Psoas muscle (tissue), 8 donors: ENCODE data around the gene CMTM2. TPM values are rescaled to one million over a fixed set of nuclear protein-coding genes. Genes with fewer than 3 reads are reported as not detected.

Experiments
- ATAC-seq, 4 donors: fragments of 200-7000 bp; cut with Tn5 transposase; one replicate each; pipeline ENCODE4 v1.9.1; 2020; ENCODE audit warnings: moderate library complexity in 3 of 4, mild to moderate bottlenecking in 2 of 4
- DNase-seq, 2 donors: peaks; one replicate each; pipeline ENCODE4 v3.0.0-alpha.2; 2020
- H3K27ac ChIP-seq: fragments of 200-600 bp; one replicate; pipeline ENCODE4 v1.8.0; 2022
- H3K27me3 ChIP-seq, 3 donors: fragments of 200-600 bp in 1 of 3; one replicate each; pipeline versions ENCODE4 v1.6.1 to v1.8.0; 2013 to 2022; ENCODE audit warnings: low read length in 2 of 3, mild to moderate bottlenecking in 2 of 3, moderate library complexity in 1 of 3; ENCODE audit not compliant: insufficient read depth in 3 of 3
- H3K36me3 ChIP-seq, 2 donors: fragments of 200-600 bp in 1 of 2; one replicate each; pipeline versions ENCODE4 v1.6.1 to v1.8.0; 2013 to 2022; ENCODE audit warnings: low read depth in 1 of 2, mild to moderate bottlenecking in 1 of 2, moderate library complexity in 1 of 2; ENCODE audit not compliant: insufficient read depth in 1 of 2
- H3K4me1 ChIP-seq: fragments of 200-600 bp; one replicate; pipeline ENCODE4 v1.8.0; 2022
- H3K4me3 ChIP-seq: fragments of 200-600 bp; one replicate; pipeline ENCODE4 v1.8.0; 2022; ENCODE audit warnings: mild to moderate bottlenecking
- H3K9me3 ChIP-seq: fragments of 200-600 bp; one replicate; pipeline ENCODE4 v1.8.0; 2022
- WGBS, 3 donors: extraction: QIAGEN DNeasy Blood & Tissue Kit; methylation state at CpG; one replicate each; pipeline versions ENCODE4 v1.1.6 to v1.1.7; 2013; 5-methylcytosine and 5-hydroxymethylcytosine counted together
- intact Hi-C, 2 donors: fragments of 100-400 bp; cut with DNase I; formaldehyde crosslinking; loops; one replicate each; pipeline versions ENCODE4 v1.11.0 to v1.14.2; 2022
- polyA plus RNA-seq, 3 donors: library from polyadenylated mRNA; stranded (reverse); fragments of 200-250 nt; gene quantifications; one replicate each; pipeline ENCODE4 v1.2.3, GENCODE V29; 2013
- total RNA-seq, 4 donors: library from RNA; stranded (reverse); fragmentation: NEBNext Ultra II Directional in 2 of 4; extraction: Animal tissue kit (Norgen Biotek cat#: 25700) in 2 of 4; gene quantifications; one replicate each; pipeline versions ENCODE4 v1.2.1 to v1.2.4, GENCODE V29; 2021 to 2023
- TF ChIP-seq, protein P1 (sequence below): fragments of 200-600 bp; IDR thresholded peaks from one replicate; pipeline ENCODE4 v1.8.0; 2022; ENCODE audit warnings: antibody characterized with exemption
- donor health status: healthy with polysubstance abuse.
- donor health status: DM: no; HTN: no; CAD: no; lungs with moderate emphysema.
- donor health status: Bipolar disorder and iron deficiency.
- donor health status: healthy.
- donor health status: DM: yes; HTN: yes; CAD: no.
- donor health status: DM: no; HTN: no; CAD: no.
- donor health status: DM: no; HTN: no; CAD: no.
- donor health status: DM: yes; HTN: yes; CAD: no.

Gene CMTM2
- total and polyA plus RNA-seq, 7 donors, result 0.17 TPM; not detected in 6

DNA sequence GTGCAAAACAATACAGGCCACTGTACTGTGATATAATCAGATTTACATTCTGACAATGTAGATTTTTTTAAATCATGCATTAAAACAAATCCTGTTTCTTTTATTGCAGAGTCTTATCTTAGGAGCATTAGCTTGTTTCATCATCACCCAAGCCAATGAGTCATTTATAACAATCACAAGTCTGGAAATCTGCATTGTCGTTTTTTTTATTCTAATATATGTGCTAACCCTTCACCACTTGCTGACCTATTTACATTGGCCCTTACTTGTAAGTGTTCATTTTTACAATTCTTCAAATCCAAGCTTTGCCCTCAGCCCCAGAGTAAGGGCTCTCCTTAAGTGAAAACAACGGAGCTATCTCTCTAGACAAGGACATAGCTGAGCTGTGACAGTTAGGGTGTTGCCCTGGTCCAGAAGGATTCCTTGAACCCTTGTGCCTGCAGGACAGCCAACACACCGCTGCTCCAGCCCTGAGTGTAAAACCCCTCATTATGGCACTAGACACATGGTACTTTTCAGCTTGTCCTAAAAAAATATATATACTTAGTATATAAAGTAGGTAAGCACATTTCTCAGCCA is 9.3 kb upstream of the CMTM2 start:
- H3K27me3 ChIP-seq, result peaks cover 0 to 4% (median 0%) of the 10 kb centered on the region in 3 donors
- H3K9me3 ChIP-seq, result no peaks in the 10 kb centered on the region
- no peak overlapping the region for H3K27ac ChIP-seq
- WGBS, 3 donors, result 80 to 88% (median 85%) methylated on average over 3 of the region's 3 CpGs
- DNase-seq, result no peak
- no peaks in the 10 kb centered on the region for H3K36me3 ChIP-seq
- H3K4me1 ChIP-seq, result no peaks in the 10 kb centered on the region
- no peak overlapping the region for H3K4me3 ChIP-seq
- no peak for ATAC-seq
- intact Hi-C loops, result no loop called here
- TF ChIP-seq, protein P1, sequence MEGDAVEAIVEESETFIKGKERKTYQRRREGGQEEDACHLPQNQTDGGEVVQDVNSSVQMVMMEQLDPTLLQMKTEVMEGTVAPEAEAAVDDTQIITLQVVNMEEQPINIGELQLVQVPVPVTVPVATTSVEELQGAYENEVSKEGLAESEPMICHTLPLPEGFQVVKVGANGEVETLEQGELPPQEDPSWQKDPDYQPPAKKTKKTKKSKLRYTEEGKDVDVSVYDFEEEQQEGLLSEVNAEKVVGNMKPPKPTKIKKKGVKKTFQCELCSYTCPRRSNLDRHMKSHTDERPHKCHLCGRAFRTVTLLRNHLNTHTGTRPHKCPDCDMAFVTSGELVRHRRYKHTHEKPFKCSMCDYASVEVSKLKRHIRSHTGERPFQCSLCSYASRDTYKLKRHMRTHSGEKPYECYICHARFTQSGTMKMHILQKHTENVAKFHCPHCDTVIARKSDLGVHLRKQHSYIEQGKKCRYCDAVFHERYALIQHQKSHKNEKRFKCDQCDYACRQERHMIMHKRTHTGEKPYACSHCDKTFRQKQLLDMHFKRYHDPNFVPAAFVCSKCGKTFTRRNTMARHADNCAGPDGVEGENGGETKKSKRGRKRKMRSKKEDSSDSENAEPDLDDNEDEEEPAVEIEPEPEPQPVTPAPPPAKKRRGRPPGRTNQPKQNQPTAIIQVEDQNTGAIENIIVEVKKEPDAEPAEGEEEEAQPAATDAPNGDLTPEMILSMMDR, result no peak

DNA sequence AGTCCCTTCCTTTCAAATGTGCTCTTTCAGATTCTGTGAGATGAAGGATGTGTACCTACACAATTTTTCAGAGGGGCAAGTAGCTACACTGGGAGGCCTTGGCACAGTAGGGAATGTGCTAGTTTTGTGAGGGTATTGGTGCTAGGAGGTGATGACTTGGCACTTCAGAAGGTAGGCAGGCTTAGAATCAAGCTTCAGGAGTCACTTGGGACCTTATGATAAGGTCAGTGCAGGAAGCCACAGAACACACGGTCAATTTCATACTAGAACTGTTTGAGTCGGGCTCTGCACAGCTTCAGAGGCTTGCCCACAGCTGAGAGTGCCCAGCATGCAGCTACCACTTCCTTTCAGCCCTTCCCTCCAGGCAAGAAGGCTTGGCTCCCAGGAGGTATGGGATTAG is 6.9 kb upstream of the CMTM2 start:
- Histone ChIP-seq H3K36me3 (no peaks in the 10 kb centered on the region), H3K9me3 (no peaks in the 10 kb centered on the region), H3K4me1 (no peaks in the 10 kb centered on the region), H3K27ac (no peak overlapping the region), H3K4me3 (no peak overlapping the region), H3K27me3 (peaks cover 0 to 23% (median under 1%) of the 10 kb centered on the region in 3 donors)
- intact Hi-C loops, result no loop called here
- no peak for ATAC-seq
- 49 to 73% (median 58%) methylated on average over 2 of the region's 2 CpGs for WGBS, 3 donors
- no peak for DNase-seq
- TF ChIP-seq, protein P1, result no peak

DNA sequence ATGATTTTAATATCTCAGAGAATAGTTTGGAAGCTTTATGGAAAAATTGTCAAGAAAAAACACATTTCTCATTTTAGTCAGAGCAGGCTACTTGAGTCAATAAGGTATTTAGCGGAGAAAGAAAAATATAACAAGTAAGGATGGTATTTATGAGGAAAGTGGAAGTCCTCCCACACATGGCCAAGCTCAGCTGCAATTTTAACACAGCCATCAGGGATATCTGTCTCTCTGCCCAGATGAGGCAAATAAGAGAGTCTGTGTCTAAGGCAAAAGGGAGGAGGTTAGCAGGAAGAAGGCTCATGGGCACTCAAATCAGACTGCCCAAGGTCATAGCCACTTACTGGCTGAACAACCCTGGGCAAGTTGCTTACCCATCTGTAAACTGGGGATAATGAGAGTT is 5.2 kb upstream of the CMTM2 start:
- WGBS, 3 donors, result 92 to 98% (median 97%) methylated on average over 1 of the region's 1 CpG
- Histone ChIP-seq H3K27ac (no peak overlapping the region), H3K27me3 (peaks cover 1 to 40% (median 3%) of the 10 kb centered on the region in 3 donors), H3K36me3 (no peaks in the 10 kb centered on the region), H3K4me1 (peaks cover 8% of the 10 kb centered on the region), H3K4me3 (no peak overlapping the region), H3K9me3 (no peaks in the 10 kb centered on the region)
- no peak for ATAC-seq
- intact Hi-C loops, result no loop called here
- DNase-seq, result no peak
- TF ChIP-seq, protein P1, result no peak

DNA sequence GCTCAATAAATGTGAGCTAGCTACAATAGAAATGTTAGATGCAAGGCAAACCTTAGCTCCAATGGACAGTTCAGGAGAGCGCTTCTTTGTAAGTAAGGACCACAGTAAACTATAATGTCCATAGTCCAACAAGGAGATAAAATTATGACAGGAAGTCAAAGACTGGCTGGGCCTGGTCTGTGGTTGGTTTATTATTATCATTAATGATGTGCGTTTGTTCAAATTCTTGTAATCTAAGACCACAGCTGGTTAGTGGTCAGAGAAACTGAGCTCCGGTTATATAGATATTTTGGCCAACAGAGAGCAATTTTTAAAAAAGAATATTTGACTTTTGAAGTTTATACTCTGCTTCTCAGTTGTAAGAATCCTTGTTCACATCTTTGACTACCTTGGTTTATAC is 4.7 kb upstream of the CMTM2 start:
- ATAC-seq, result no peak
- Histone ChIP-seq H3K27me3 (peaks cover 1 to 44% (median 3%) of the 10 kb centered on the region in 3 donors), H3K36me3 (no peaks in the 10 kb centered on the region), H3K9me3 (no peaks in the 10 kb centered on the region), H3K4me3 (no peak overlapping the region), H3K4me1 (peaks cover 12% of the 10 kb centered on the region), H3K27ac (no peak overlapping the region)
- intact Hi-C loops, result no loop called here
- DNase-seq, result no peak
- WGBS, 3 donors, result 96 to 100% (median 99%) methylated on average over 3 of the region's 3 CpGs
- TF ChIP-seq, protein P1, result no peak

DNA sequence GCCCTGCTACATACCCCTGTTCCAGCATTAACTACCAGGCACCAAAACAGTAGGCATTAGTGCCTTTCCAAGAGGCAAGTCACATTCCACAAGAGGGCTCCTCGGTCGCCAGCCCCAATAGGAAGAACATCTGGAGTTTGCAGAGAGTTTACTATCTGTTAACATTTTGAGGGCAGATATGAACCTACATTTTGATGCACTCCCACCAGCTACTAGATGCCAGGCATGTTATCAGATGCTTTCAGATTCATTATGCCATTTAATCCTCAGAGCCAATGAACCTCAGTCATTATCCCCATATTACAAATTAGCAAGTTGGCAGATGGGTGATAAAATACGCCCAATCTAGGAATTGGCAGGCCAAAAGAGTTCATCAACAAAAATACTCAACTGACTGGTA is 4.2 kb upstream of the CMTM2 start:
- no peak for ATAC-seq
- intact Hi-C loops, result no loop called here
- peaks cover 1 to 44% (median 3%) of the 10 kb centered on the region in 3 donors for H3K27me3 ChIP-seq
- peaks cover 15% of the 10 kb centered on the region for H3K4me1 ChIP-seq
- H3K9me3 ChIP-seq, result no peaks in the 10 kb centered on the region
- TF ChIP-seq, protein P1, result no peak
- H3K36me3 ChIP-seq, result no peaks in the 10 kb centered on the region
- DNase-seq, result no peak
- 96 to 99% (median 97%) methylated on average over 3 of the region's 3 CpGs for WGBS, 3 donors
- no peak overlapping the region for H3K4me3 ChIP-seq
- no peak overlapping the region for H3K27ac ChIP-seq
